HG03575 (cell line): Measurements from ENCODE around the gene RBM34.
"Not testable (repeated sequence)": the region's sequence is repeated elsewhere in the genome, so short reads cannot be mapped to it uniquely, and the experiment has no call there.

ENCODE experiments used
- ATAC-seq: cut with Tn5 transposase; IDR thresholded peaks from one replicate; pipeline ENCODE4 v1.9.1; 2021; ENCODE audit not compliant: unreplicated experiment, insufficient number of reproducible peaks, low FRiP score; ENCODE audit errors: extremely low read depth

RBM34 gene

GRCh38 chr1:235160957-235161684 lies at the start of gene RBM34:
RBM34 (minus strand) TSS chr1:235161250; CDS start chr1:235161226, 24 bp downstream.
- ATAC-seq, result no peak

GRCh38 chr1:235207209-235207565 lies 46.1 kb upstream of the RBM34 start:
- ATAC-seq, result no peak

- ATAC-seq, result no peak
Observed at GRCh38 chr1:235206533-235207208, 45.6 kb upstream of the RBM34 start.

- ATAC-seq, result no peak
Observed at GRCh38 chr1:235205687-235206086, 44.6 kb upstream of the RBM34 start.

- no peak for ATAC-seq
Observed at GRCh38 chr1:235203428-235203827, 42.4 kb upstream of the RBM34 start.

GRCh38 chr1:235202447-235202846 lies 41.4 kb upstream of the RBM34 start:
- ATAC-seq, result not testable (repeated sequence)

- no peak for ATAC-seq
Observed at GRCh38 chr1:235199441-235199840, 38.4 kb upstream of the RBM34 start.

- no peak for ATAC-seq
Observed at GRCh38 chr1:235190431-235190830, 29.4 kb upstream of the RBM34 start.

GRCh38 chr1:235187316-235187715 lies 26.3 kb upstream of the RBM34 start:
- no peak for ATAC-seq

GRCh38 chr1:235181561-235182245 lies 20.7 kb upstream of the RBM34 start:
- ATAC-seq, result no peak

GRCh38 chr1:235180916-235181460 lies 19.9 kb upstream of the RBM34 start:
- no peak for ATAC-seq

- no peak for ATAC-seq
Observed at GRCh38 chr1:235176486-235176885, 15.4 kb upstream of the RBM34 start.

- ATAC-seq, result no peak
Observed at GRCh38 chr1:235169986-235170385, 8.9 kb upstream of the RBM34 start.

GRCh38 chr1:235168375-235168774 lies 7.3 kb upstream of the RBM34 start:
- no peak for ATAC-seq

- no peak for ATAC-seq
Observed at GRCh38 chr1:235161685-235162327, 756 bp upstream of the RBM34 start.

GRCh38 chr1:235160383-235160956 lies 580 bp downstream of the RBM34 start:
- ATAC-seq, result no peak

- ATAC-seq, result not testable (repeated sequence)
Observed at GRCh38 chr1:235159930-235160329, 1.1 kb downstream of the RBM34 start.

- ATAC-seq, result not testable (repeated sequence)
Observed at GRCh38 chr1:235159284-235159683, 1.8 kb downstream of the RBM34 start.

- ATAC-seq, result no peak
Observed at GRCh38 chr1:235158680-235159079, 2.4 kb downstream of the RBM34 start.
